NT2/D1 (cell line): ENCODE measurements around the gene GOT2.
"Not testable (repeated sequence)": the region's sequence is repeated elsewhere in the genome, so short reads cannot be mapped to it uniquely, and the experiment has no call there.

Experiments
- SUZ12 ChIP-seq: IDR thresholded peaks from 2 replicates; pipeline ENCODE4 v1.6.1; 2011; ENCODE audit not compliant: insufficient read length, insufficient read depth; ENCODE audit errors: extremely low read depth
- YY1 ChIP-seq: IDR thresholded peaks from 2 replicates; pipeline ENCODE4 v1.6.1; 2011; ENCODE audit not compliant: insufficient read length, insufficient read depth
- ZNF274 ChIP-seq: IDR thresholded peaks from 2 replicates; pipeline ENCODE4 v1.6.1; 2011; ENCODE audit warnings: mild to moderate bottlenecking, low read depth, low read length

- not testable (repeated sequence) for TF ChIP-seq ZNF274, SUZ12, YY1
Observed at GRCh38 chr16:58779291-58779690, 45.2 kb upstream of the GOT2 start.
